Measurements from ENCODE around the gene SUCLG2. TPM values are rescaled to one million over a fixed set of nuclear protein-coding genes. Genes with fewer than 3 reads are reported as not detected.

Gene SUCLG2
- total and polyA plus RNA-seq, 10 of the 15 experiments (the other 5 are each of a cell fraction or from before 2014, with no cell fraction given) = 17.8 to 50.9 (median 37.2) TPM

- SMC1A ChIA-PET (ENCODE audit: uncharacterized antibody, unreplicated experiment) = interaction anchor here (0.5 kb wide), 1 partner anchor 9 kb away, joined by 3 read pairs; no protein-coding TSS in a partner anchor
- TF ChIP-seq FOXK2 (IDR thresholded peaks at IDR 0.05) (no peak), RFX5 (IDR thresholded peaks at IDR 0.05; ENCODE audit: low read depth, low read length) (no peak), ETV6 (conservative IDR thresholded peaks at IDR 0.05 in 1 of 2, IDR thresholded peaks at IDR 0.05 in 1 of 2; ENCODE audit: borderline replicate concordance in 1 of 2, low read depth in 1 of 2) (no peak), IRF3 (IDR thresholded peaks at IDR 0.05) (no peak), IKZF1 (conservative IDR thresholded peaks at IDR 0.05) (no peak)
- POLR2A ChIA-PET = no interaction called here
- Histone ChIP-seq H3K4me3 (no peak overlapping the region), H3K36me3 (ENCODE audit: control insufficient read depth in 2 of 2, insufficient read depth in 2 of 2, low read length in 1 of 2) (peaks cover 0 to 8% of the 10 kb centered on the region in 2 experiments; a peak in 1 of 4 replicates), H3K27ac (ENCODE audit: control insufficient read depth, insufficient read depth) (no peak overlapping the region), H3K79me2 (ENCODE audit: control insufficient read depth, insufficient read depth, low read length) (peaks cover 2% of the 10 kb centered on the region; the same call in 1 of the 2 replicates), H2AFZ (ENCODE audit: control insufficient read depth, low read depth, low read length) (no peak overlapping the region), H3K4me2 (ENCODE audit: control insufficient read depth, insufficient read depth) (no peak overlapping the region), H4K20me1 (ENCODE audit: control insufficient read depth, insufficient read depth) (no peaks in the 10 kb centered on the region), H3K4me1 (ENCODE audit: control insufficient read depth, insufficient read depth, low read length) (no peaks in the 10 kb centered on the region; the same call in 1 of the 2 replicates), H3K27me3 (replicated peaks in 1 of 2; ENCODE audit: control insufficient read depth in 2 of 2, insufficient read depth in 2 of 2, low read length in 1 of 2) (no peaks in the 10 kb centered on the region), H3K9me3 (replicated peaks; ENCODE audit: control insufficient read depth, insufficient read depth, low read length) (no peaks in the 10 kb centered on the region; the same call in 2 of the 3 replicates), H3K9ac (ENCODE audit: control insufficient read depth, insufficient read depth, low read length) (no peak overlapping the region)
- WGBS (ENCODE audit: insufficient coverage, insufficient replicate concordance, low lambda C conversion rate, missing lambda C conversion rate) = 33% methylated on average over 3 of the region's 3 CpGs
- in situ Hi-C loops (cut with MboI) (no loop called here), intact Hi-C loops (cut with micrococcal nuclease; ENCODE audit: unreplicated experiment) (no loop called here)
- CTCF ChIA-PET = interaction anchor here (1.0 kb wide), 1 partner anchor 12 kb away, joined by 3 read pairs; no protein-coding TSS in a partner anchor
- RAD21 ChIA-PET (ENCODE audit: unreplicated experiment) = no interaction called here
- ATAC-seq = no peak
- no peak for FAIRE-seq
- BruUV-seq (replicated peaks) = no TSS peak
- DNase-seq (ENCODE audit: low read depth, low spot score) = no peak
Observed at GRCh38 chr3:67624078-67624477, 30.3 kb downstream of the SUCLG2 start.

GRCh38 chr3:67622652-67623051 is 31.8 kb downstream of the SUCLG2 start:
- SMC1A ChIA-PET (ENCODE audit: uncharacterized antibody, unreplicated experiment) = interaction anchor here (1.0 to 1.7 kb wide), 2 partner anchors 13 to 30 kb away, joined by 3 read pairs; no protein-coding TSS in a partner anchor
- no peak for FAIRE-seq
- TF ChIP-seq MTA2 (IDR thresholded peaks at IDR 0.05; ENCODE audit: low read depth) (no peak), SMARCA5 (IDR thresholded peaks at IDR 0.05) (no peak), MTA3 (IDR thresholded peaks at IDR 0.05; ENCODE audit: borderline replicate concordance, low read length) (no peak), NR2C2 (IDR thresholded peaks at IDR 0.05; ENCODE audit: borderline replicate concordance, control insufficient read depth, insufficient read length, low read depth) (no peak), FOS (IDR thresholded peaks at IDR 0.05; ENCODE audit: borderline replicate concordance, extremely low read depth, insufficient read length) (no peak), TCF7 (IDR thresholded peaks at IDR 0.05; ENCODE audit: borderline replicate concordance) (no peak), ZBTB40 (IDR thresholded peaks at IDR 0.05; ENCODE audit: borderline replicate concordance) (no peak), CREM (IDR thresholded peaks at IDR 0.05; ENCODE audit: low read depth) (no peak), PML (IDR thresholded peaks at IDR 0.05; ENCODE audit: low read length) (no peak)

More at GRCh38 chr3:67622652-67623051, 31.8 kb downstream of the SUCLG2 start:
- no peak overlapping the region for H3K4me3 ChIP-seq
- H3K27me3 ChIP-seq (replicated peaks in 1 of 2; ENCODE audit: control insufficient read depth in 2 of 2, insufficient read depth in 2 of 2, low read length in 1 of 2) = no peaks in the 10 kb centered on the region
- in situ Hi-C loops (cut with MboI) (no loop called here), intact Hi-C loops (cut with micrococcal nuclease; ENCODE audit: unreplicated experiment) (no loop called here)
- peaks cover 2% of the 10 kb centered on the region; the same call in 1 of the 2 replicates for H3K79me2 ChIP-seq (ENCODE audit: control insufficient read depth, insufficient read depth, low read length)
- H2AFZ ChIP-seq (ENCODE audit: control insufficient read depth, low read depth, low read length) = no peak overlapping the region
- H3K9ac ChIP-seq (ENCODE audit: control insufficient read depth, insufficient read depth, low read length) = no peak overlapping the region
- peaks cover 0 to 8% of the 10 kb centered on the region in 2 experiments; a peak in 1 of 4 replicates for H3K36me3 ChIP-seq (ENCODE audit: control insufficient read depth in 2 of 2, insufficient read depth in 2 of 2, low read length in 1 of 2)
- no peak overlapping the region for H3K27ac ChIP-seq (ENCODE audit: control insufficient read depth, insufficient read depth)
- POLR2A ChIA-PET = no interaction called here
- CTCF ChIA-PET = interaction anchor here (0.7 kb wide), 1 partner anchor 19 kb away, joined by 3 read pairs; no protein-coding TSS in a partner anchor
- no peaks in the 10 kb centered on the region; the same call in 1 of the 2 replicates for H3K4me1 ChIP-seq (ENCODE audit: control insufficient read depth, insufficient read depth, low read length)
- no peak overlapping the region for H3K4me2 ChIP-seq (ENCODE audit: control insufficient read depth, insufficient read depth)
- 91% methylated on average over 2 of the region's 2 CpGs for WGBS (ENCODE audit: insufficient coverage, insufficient replicate concordance, low lambda C conversion rate, missing lambda C conversion rate)
- DNase-seq (ENCODE audit: low read depth, low spot score) = no peak
- ATAC-seq = no peak
- no TSS peak for BruUV-seq (replicated peaks)
- no peaks in the 10 kb centered on the region for H4K20me1 ChIP-seq (ENCODE audit: control insufficient read depth, insufficient read depth)
- RAD21 ChIA-PET (ENCODE audit: unreplicated experiment) = no interaction called here
- H3K9me3 ChIP-seq (replicated peaks; ENCODE audit: control insufficient read depth, insufficient read depth, low read length) = no peaks in the 10 kb centered on the region; the same call in 2 of the 3 replicates
